ENCODE measurements around the gene FPR3. TPM values are rescaled to one million over a fixed set of nuclear protein-coding genes. Genes with fewer than 3 reads are reported as not detected.

The FPR3 gene
- polyA plus RNA-seq, 1 donor from 2014 or later: not detected

DNA sequence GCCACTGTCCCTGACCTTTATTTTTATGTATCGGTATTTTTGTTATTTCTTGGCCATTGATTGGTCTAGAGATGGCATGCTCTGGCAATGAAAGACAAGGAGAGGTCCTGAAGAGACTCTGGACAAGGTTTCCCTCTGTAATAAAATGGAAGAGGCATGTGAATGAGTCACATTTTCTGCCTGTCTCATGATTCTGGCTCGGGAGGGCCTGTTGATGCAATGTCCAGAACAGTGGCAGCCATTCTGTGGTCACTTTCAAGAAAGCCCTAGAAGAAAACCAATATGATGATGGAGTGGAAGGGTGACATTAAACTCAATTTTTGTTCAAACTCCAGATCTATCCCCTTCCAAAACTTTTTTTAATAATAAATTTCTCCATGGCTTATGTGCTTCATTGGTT, 2.0 kb upstream of the FPR3 start:
- no peaks in the 10 kb centered on the region for H3K79me2 ChIP-seq (replicated peaks; ENCODE audit: insufficient read depth, low read length)
- no peaks in the 10 kb centered on the region for H4K20me1 ChIP-seq (ENCODE audit: insufficient read depth)

DNA sequence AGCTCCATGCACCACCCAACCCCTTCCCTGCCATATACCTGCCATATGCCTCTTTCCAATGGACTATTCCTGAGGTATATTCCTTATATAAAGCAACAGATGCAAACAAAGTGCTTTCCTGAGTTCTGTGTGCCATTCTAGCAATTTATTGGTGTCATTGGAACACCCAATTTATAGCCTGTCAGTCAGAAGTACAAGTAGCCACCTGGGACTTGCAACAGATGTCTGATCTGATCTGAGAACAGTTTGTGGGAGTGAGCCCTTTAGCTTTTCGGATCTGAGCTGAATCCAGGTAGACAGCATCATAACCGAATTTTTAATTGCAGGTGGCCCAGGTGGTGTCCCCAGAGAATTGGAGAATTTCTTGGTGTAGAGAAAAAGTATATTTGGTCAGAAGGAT, 963 bp upstream of the FPR3 start:
- TF ChIP-seq TAF1 (IDR thresholded peaks at IDR 0.05; ENCODE audit: low read depth): no peak
- TF ChIP-seq EP300 (conservative IDR thresholded peaks at IDR 0.05; ENCODE audit: poor library complexity, severe bottlenecking): no peak
- TF ChIP-seq, protein P1, sequence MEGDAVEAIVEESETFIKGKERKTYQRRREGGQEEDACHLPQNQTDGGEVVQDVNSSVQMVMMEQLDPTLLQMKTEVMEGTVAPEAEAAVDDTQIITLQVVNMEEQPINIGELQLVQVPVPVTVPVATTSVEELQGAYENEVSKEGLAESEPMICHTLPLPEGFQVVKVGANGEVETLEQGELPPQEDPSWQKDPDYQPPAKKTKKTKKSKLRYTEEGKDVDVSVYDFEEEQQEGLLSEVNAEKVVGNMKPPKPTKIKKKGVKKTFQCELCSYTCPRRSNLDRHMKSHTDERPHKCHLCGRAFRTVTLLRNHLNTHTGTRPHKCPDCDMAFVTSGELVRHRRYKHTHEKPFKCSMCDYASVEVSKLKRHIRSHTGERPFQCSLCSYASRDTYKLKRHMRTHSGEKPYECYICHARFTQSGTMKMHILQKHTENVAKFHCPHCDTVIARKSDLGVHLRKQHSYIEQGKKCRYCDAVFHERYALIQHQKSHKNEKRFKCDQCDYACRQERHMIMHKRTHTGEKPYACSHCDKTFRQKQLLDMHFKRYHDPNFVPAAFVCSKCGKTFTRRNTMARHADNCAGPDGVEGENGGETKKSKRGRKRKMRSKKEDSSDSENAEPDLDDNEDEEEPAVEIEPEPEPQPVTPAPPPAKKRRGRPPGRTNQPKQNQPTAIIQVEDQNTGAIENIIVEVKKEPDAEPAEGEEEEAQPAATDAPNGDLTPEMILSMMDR (IDR thresholded peaks at IDR 0.05; ENCODE audit: poor library complexity, severe bottlenecking): no peak
- no peak for TF ChIP-seq EZH2 (IDR thresholded peaks at IDR 0.05; ENCODE audit: borderline replicate concordance, insufficient read depth, low read length, poor library complexity, severe bottlenecking)
- TF ChIP-seq RAD21 (conservative IDR thresholded peaks at IDR 0.05): no peak
- TF ChIP-seq POLR2AphosphoS5 (IDR thresholded peaks at IDR 0.05): no peak
- TF ChIP-seq, protein P2, sequence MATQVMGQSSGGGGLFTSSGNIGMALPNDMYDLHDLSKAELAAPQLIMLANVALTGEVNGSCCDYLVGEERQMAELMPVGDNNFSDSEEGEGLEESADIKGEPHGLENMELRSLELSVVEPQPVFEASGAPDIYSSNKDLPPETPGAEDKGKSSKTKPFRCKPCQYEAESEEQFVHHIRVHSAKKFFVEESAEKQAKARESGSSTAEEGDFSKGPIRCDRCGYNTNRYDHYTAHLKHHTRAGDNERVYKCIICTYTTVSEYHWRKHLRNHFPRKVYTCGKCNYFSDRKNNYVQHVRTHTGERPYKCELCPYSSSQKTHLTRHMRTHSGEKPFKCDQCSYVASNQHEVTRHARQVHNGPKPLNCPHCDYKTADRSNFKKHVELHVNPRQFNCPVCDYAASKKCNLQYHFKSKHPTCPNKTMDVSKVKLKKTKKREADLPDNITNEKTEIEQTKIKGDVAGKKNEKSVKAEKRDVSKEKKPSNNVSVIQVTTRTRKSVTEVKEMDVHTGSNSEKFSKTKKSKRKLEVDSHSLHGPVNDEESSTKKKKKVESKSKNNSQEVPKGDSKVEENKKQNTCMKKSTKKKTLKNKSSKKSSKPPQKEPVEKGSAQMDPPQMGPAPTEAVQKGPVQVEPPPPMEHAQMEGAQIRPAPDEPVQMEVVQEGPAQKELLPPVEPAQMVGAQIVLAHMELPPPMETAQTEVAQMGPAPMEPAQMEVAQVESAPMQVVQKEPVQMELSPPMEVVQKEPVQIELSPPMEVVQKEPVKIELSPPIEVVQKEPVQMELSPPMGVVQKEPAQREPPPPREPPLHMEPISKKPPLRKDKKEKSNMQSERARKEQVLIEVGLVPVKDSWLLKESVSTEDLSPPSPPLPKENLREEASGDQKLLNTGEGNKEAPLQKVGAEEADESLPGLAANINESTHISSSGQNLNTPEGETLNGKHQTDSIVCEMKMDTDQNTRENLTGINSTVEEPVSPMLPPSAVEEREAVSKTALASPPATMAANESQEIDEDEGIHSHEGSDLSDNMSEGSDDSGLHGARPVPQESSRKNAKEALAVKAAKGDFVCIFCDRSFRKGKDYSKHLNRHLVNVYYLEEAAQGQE (IDR thresholded peaks at IDR 0.05; ENCODE audit: borderline replicate concordance): no peak
- no peak for TF ChIP-seq MXI1 (conservative IDR thresholded peaks at IDR 0.05; ENCODE audit: poor library complexity, severe bottlenecking)
- TF ChIP-seq SMC3 (conservative IDR thresholded peaks at IDR 0.05; ENCODE audit: poor library complexity): no peak
- H3K27ac ChIP-seq (ENCODE audit: low read length): no peak overlapping the region
- peaks cover 5% of the 10 kb centered on the region for H3K9me3 ChIP-seq (ENCODE audit: low read length)
- no peak overlapping the region for H3K4me2 ChIP-seq (ENCODE audit: low read length)
- H3K4me3 ChIP-seq (ENCODE audit: low read length): no peak overlapping the region
- no peaks in the 10 kb centered on the region for H3K79me2 ChIP-seq (replicated peaks; ENCODE audit: insufficient read depth, low read length)
- no peaks in the 10 kb centered on the region for H3K36me3 ChIP-seq (ENCODE audit: insufficient read depth, low read length)
- no peaks in the 10 kb centered on the region for H4K20me1 ChIP-seq (ENCODE audit: insufficient read depth)
- no peaks in the 10 kb centered on the region for H3K9me2 ChIP-seq (ENCODE audit: insufficient read depth, low read length)
- no peak overlapping the region for H3K9ac ChIP-seq (ENCODE audit: low read length)
- no peaks in the 10 kb centered on the region for H3K27me3 ChIP-seq (ENCODE audit: insufficient read depth, low read depth, low read length)
- no peak overlapping the region for H2AFZ ChIP-seq (ENCODE audit: low read depth, low read length)
- H3F3A ChIP-seq (ENCODE audit: insufficient read depth, low read length, poor library complexity, severe bottlenecking): no peaks in the 10 kb centered on the region

More for the DNA sequence above, 2.0 kb upstream of the FPR3 start:
- H3K9ac ChIP-seq (ENCODE audit: low read length): no peak overlapping the region
- peaks cover 5% of the 10 kb centered on the region for H3K9me3 ChIP-seq (ENCODE audit: low read length)
- H3K9me2 ChIP-seq (ENCODE audit: insufficient read depth, low read length): no peaks in the 10 kb centered on the region
- no peaks in the 10 kb centered on the region for H3K36me3 ChIP-seq (ENCODE audit: insufficient read depth, low read length)
- H3K27ac ChIP-seq (ENCODE audit: low read length): no peak overlapping the region
- H3K4me2 ChIP-seq (ENCODE audit: low read length): no peak overlapping the region
- no peaks in the 10 kb centered on the region for H3F3A ChIP-seq (ENCODE audit: insufficient read depth, low read length, poor library complexity, severe bottlenecking)
- no peak overlapping the region for H3K4me3 ChIP-seq (ENCODE audit: low read length)
- H2AFZ ChIP-seq (ENCODE audit: low read depth, low read length): no peak overlapping the region
- TF ChIP-seq EP300 (conservative IDR thresholded peaks at IDR 0.05; ENCODE audit: poor library complexity, severe bottlenecking): no peak
- TF ChIP-seq EZH2 (IDR thresholded peaks at IDR 0.05; ENCODE audit: borderline replicate concordance, insufficient read depth, low read length, poor library complexity, severe bottlenecking): no peak
- TF ChIP-seq, protein P1 (IDR thresholded peaks at IDR 0.05; ENCODE audit: poor library complexity, severe bottlenecking): no peak
- TF ChIP-seq TAF1 (IDR thresholded peaks at IDR 0.05; ENCODE audit: low read depth): no peak
- no peak for TF ChIP-seq RAD21 (conservative IDR thresholded peaks at IDR 0.05)
- no peak for TF ChIP-seq POLR2AphosphoS5 (IDR thresholded peaks at IDR 0.05)
- TF ChIP-seq, protein P2 (IDR thresholded peaks at IDR 0.05; ENCODE audit: borderline replicate concordance): no peak
- no peak for TF ChIP-seq SMC3 (conservative IDR thresholded peaks at IDR 0.05; ENCODE audit: poor library complexity)
- TF ChIP-seq MXI1 (conservative IDR thresholded peaks at IDR 0.05; ENCODE audit: poor library complexity, severe bottlenecking): no peak
- no peaks in the 10 kb centered on the region for H3K27me3 ChIP-seq (ENCODE audit: insufficient read depth, low read depth, low read length)

Data from neural cell (in vitro differentiated cells).